Gastrocnemius medialis (tissue), 4 donors: ENCODE measurements around the gene MECP2.

ENCODE experiments used
- POLR2A ChIP-seq, 2 donors: fragments of 450-650 bp; IDR thresholded peaks; one replicate each; pipeline ENCODE4 v1.6.1; 2017; ENCODE audit warnings: antibody characterized with exemption in 2 of 2, mild to moderate bottlenecking in 2 of 2, moderate library complexity in 2 of 2
- TF ChIP-seq, protein P1 (sequence below), 5 experiments: fragments of 450-650 bp in 3 of 5; fragments of 200-600 bp in 2 of 5; sonication (generic) in 2 of 5; IDR thresholded peaks in 4 of 5; conservative IDR thresholded peaks in 1 of 5; 1 replicate in 4 of 5; 2 replicates in 1 of 5; pipeline ENCODE4 v1.5.1; 2016 to 2019; ENCODE audit warnings: antibody characterized with exemption in 5 of 5, mild to moderate bottlenecking in 3 of 5, moderate library complexity in 3 of 5

DNA sequence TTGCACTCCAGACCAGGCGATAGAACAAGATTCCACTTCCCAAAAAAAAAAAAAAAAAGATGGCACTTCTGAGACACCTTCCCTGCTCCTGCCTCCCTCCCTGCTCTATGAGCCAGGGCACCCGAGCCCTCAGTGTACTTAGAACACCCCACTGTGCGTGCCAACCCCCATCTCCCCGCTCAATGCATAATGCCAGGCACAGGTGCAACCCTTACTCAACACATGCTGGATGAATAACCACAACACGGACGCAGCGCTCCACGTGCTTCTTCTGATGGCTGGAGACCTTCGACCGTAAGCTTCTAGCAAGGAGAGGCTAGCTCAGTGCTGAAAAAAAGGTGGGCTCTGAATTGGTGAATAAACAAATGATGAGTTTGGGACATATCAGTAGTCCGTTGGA lies 57.9 kb downstream of the MECP2 start:
- TF ChIP-seq, protein P1, sequence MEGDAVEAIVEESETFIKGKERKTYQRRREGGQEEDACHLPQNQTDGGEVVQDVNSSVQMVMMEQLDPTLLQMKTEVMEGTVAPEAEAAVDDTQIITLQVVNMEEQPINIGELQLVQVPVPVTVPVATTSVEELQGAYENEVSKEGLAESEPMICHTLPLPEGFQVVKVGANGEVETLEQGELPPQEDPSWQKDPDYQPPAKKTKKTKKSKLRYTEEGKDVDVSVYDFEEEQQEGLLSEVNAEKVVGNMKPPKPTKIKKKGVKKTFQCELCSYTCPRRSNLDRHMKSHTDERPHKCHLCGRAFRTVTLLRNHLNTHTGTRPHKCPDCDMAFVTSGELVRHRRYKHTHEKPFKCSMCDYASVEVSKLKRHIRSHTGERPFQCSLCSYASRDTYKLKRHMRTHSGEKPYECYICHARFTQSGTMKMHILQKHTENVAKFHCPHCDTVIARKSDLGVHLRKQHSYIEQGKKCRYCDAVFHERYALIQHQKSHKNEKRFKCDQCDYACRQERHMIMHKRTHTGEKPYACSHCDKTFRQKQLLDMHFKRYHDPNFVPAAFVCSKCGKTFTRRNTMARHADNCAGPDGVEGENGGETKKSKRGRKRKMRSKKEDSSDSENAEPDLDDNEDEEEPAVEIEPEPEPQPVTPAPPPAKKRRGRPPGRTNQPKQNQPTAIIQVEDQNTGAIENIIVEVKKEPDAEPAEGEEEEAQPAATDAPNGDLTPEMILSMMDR (IDR thresholded peaks at IDR 0.05 in 4 of 5, conservative IDR thresholded peaks at IDR 0.05 in 1 of 5) = no peak
- TF ChIP-seq POLR2A (IDR thresholded peaks at IDR 0.05) = no peak
